ES-I3 (cell line): ENCODE measurements around the gene ERGIC1.

Experiments used
- H3K36me3 ChIP-seq: 2 replicates; pipeline ENCODE4 v1.6.1; 2013; ENCODE audit warnings: mild to moderate bottlenecking, low read length, control low read depth, moderate library complexity; ENCODE audit not compliant: insufficient read depth
- H3K4me1 ChIP-seq: 2 replicates; pipeline ENCODE4 v1.6.1; 2013; ENCODE audit warnings: mild to moderate bottlenecking, control low read depth, low read length; ENCODE audit not compliant: insufficient read depth
- H3K9ac ChIP-seq: 2 replicates; pipeline ENCODE4 v1.6.1; 2013; ENCODE audit warnings: low read depth, mild to moderate bottlenecking, low read length, moderate library complexity
- H3K9me3 ChIP-seq: 2 replicates; pipeline ENCODE4 v1.6.1; 2013; ENCODE audit warnings: mild to moderate bottlenecking, low read length, moderate library complexity; ENCODE audit not compliant: control insufficient read depth, insufficient read depth

ERGIC1 gene

GRCh38 chr5:173001229-173001841, 167.3 kb downstream of the ERGIC1 start:
- no peaks in the 10 kb centered on the region for H3K9me3 ChIP-seq
- H3K36me3 ChIP-seq: no peaks in the 10 kb centered on the region
- H3K9ac ChIP-seq: no peak overlapping the region
- peaks cover 13% of the 10 kb centered on the region for H3K4me1 ChIP-seq
